HPDE6-E6E7 (cell line): ENCODE results near the gene PRPF39.
"Not testable (repeated sequence)": the region's sequence is repeated elsewhere in the genome, so short reads cannot be mapped to it uniquely, and the experiment has no call there.

Source experiments
- DNase-seq: peaks from one replicate; pipeline ENCODE4 v3.0.0; 2011; ENCODE audit warnings: missing footprints; ENCODE audit errors: extremely low spot score

The PRPF39 gene

DNA sequence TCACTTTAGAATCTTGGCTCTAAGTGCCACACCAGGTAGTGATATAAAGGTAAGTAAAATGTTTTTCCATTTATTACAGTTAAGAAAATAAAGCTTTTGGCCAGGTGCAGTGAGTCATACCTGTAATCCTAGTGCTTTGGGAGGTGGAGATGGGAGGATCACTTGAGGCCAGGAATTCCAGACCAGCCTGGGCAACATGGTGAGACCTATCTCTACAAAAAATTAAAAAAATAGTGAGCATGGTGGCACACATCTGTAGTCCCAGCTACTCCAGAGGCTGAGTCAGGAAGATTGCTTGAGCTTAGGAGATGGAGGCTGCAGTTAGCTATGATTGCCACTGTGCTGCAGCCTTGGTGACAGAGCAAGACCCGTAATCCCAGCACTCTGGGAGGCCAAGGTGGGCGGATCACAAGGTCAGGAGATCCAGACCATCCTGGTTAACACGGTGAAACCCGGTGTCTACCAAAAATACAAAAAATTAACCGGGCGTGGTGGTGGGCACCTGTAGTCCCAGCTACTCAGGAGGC is 56.8 kb downstream of the PRPF39 start:
- DNase-seq: no peak

DNA sequence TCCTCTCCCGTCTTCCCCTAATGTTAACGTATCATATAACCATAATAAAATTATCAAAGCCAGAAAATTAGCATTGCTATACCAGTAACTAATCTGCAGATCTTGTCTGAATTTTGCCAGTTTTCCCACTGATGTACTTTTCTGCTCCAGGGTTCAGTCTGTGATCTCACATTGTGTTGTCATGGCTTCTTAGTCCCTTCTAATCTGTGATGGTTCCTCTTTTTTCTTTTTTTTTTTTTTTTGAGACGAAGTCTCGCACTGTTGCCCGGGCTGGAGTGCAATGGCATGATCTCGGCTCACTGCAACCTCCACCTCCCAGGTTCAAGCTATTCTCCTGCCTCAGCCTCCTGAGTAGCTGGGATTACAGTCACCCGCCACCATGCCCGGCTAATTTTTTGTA is 58.2 kb downstream of the PRPF39 start:
- not testable (repeated sequence) for DNase-seq

DNA sequence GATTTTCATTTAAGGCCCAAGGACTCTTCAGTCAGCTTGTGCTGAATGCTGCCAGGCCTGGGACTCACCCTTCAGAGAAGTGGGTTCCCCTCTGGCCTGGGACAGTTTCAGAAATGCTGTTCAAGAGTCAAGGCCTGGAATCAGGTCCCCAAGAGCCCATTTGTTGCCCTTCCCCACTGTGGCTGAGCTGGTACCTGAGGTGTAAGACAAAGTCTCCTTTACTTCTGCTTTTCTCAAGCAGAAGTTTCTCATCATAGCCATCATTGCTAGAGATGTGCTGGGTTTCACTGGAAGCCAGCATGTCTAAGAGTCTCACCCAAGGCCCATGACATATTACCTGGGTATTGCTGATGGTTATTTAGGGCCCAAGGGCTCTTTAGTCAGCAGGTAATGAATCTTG is 60.7 kb downstream of the PRPF39 start:
- DNase-seq: no peak

DNA sequence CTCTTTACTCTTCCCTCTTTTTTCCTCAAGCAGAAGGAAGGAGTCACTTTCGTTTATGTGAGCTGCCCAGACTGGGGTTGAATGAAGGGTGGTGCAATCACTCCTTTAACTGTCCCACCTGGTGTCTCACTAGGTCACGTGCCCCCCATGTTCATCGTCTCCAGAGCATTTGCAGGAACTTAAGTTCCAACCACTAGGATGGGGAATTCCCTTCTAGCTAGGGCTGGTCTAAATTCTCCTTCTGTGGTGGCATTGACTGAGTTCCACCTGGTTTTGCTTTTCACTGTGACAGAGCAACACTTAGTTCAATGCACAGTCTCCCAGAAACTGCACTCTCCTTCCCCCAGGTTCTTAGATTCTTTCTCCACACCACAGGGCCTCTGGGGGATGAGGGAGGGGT is 61.3 kb downstream of the PRPF39 start:
- no peak for DNase-seq

DNA sequence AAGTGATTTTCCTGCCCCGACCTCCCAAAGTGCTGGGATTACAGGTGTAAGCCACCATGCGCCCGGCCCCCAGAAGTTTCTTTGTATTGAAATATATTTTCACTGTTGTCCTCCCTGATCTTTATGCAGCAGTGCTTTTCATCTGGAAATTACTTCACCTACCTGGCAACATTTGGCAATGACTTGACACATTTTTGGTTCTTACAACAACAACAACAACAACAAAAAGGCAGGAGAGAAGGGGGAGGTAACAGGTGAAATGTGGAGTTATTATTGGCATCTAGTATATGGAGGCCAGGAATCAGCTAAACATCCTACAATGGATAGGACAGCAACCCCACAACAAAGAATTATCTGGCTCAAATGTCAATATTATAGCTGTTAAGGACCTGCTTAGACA is 65.7 kb downstream of the PRPF39 start:
- DNase-seq: no peak

DNA sequence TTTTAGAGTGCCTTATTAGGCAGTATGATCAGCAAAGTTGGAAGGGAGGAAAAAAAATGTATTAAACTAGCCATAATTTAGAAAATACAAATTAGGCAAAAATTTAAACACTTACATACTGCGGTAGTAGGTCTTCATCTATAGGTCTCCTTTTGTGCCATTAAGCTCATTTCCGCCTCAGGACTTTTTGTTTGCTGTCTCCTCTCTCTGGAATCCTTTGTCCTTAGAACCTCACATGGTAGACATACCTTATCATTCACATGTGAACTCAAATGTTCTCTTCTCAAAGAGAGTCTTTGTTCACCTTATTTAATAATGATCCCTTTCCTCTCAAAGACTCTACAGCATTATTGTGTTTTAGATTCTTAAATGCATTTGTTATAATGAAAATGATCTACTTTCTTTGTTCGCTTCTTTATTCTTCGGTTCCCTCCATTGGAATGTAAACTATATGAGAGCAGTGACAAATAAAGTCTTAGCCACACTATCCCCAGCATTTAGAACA is 66.5 kb downstream of the PRPF39 start:
- DNase-seq: no peak

DNA sequence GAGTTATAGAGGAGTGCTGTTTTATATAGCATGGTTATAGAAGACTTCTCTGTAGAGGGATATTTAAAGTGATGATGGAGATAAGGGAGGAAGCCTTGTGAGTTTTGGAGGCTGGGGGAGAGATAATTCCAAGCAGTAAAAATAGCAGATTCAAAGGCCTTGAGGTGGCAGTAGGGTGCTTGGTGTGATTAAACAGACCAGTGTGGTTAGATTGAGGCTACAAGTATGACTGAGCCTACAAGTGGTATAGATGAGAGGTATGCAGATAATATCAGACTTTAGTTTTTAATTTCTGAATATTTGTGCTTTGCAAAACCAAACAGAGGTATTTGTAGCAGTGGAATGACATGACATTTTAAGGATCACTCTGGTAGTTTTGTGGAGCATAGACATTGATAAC is 72.2 kb downstream of the PRPF39 start:
- no peak for DNase-seq
